Transverse colon (tissue), 4 donors: ENCODE results near the gene NUP98. TPM values are rescaled to one million over a fixed set of nuclear protein-coding genes. Genes with fewer than 3 reads are reported as not detected.

ENCODE experiments used
- DNase-seq: peaks from one replicate; pipeline ENCODE4 v3.0.0-alpha.2; 2019
- H3K27ac ChIP-seq, 4 donors: fragments of 200-600 bp; sonication (generic); 2 replicates each; pipeline ENCODE4 v1.5.1; 2016 to 2018; ENCODE audit warnings: inconsistent platforms in 4 of 4
- H3K27me3 ChIP-seq: fragments of 200-600 bp; sonication (generic); 2 replicates; pipeline ENCODE4 v1.5.1; 2017; ENCODE audit warnings: inconsistent platforms
- H3K36me3 ChIP-seq, 4 donors: fragments of 200-600 bp; sonication (generic); 2 replicates each; pipeline ENCODE4 v1.5.1; 2017 to 2019; ENCODE audit warnings: inconsistent platforms in 4 of 4
- H3K4me1 ChIP-seq, 4 donors: fragments of 200-600 bp; sonication (generic); 2 replicates each; pipeline ENCODE4 v1.5.1; 2017 to 2020; ENCODE audit warnings: inconsistent platforms in 4 of 4
- H3K4me3 ChIP-seq, 4 donors: fragments of 200-600 bp; sonication (generic); 1 replicate in 1 of 4; 2 replicates in 3 of 4; pipeline versions ENCODE4 v1.5.1 to v1.6.1; 2017 to 2019; ENCODE audit warnings: inconsistent platforms in 4 of 4
- H3K9me3 ChIP-seq, 2 donors: fragments of 200-600 bp; sonication (generic); 2 replicates each; pipeline ENCODE4 v1.5.1; 2017 to 2019; ENCODE audit warnings: inconsistent platforms in 2 of 2
- EP300 ChIP-seq: sonication (generic); formaldehyde crosslinking; IDR thresholded peaks from one replicate; pipeline ENCODE4 v1.6.1; 2017; ENCODE audit warnings: antibody characterized with exemption, low read depth
- POLR2A ChIP-seq: fragments of 450-650 bp; IDR thresholded peaks from one replicate; pipeline ENCODE4 v1.6.1; 2016; ENCODE audit warnings: antibody characterized with exemption, mild to moderate bottlenecking, moderate library complexity
- POLR2AphosphoS5 ChIP-seq, 3 donors: sonication (generic); formaldehyde crosslinking; IDR thresholded peaks; one replicate each; pipeline ENCODE4 v1.6.1; 2016; ENCODE audit warnings: antibody characterized with exemption in 3 of 3
- WGBS, 2 donors: methylation state at CpG; one replicate each; pipeline ENCODE4 v1.1.5; 2018; ENCODE audit warnings: low coverage in 1 of 2; 5-methylcytosine and 5-hydroxymethylcytosine counted together
- in situ Hi-C, 4 donors: fragments of 200-750 bp; cut with MboI; loops; one replicate each; pipeline versions ENCODE4 v1.15.0 to v1.15.1; 2017; ENCODE audit warnings: low sequenced_read_pairs in 3 of 4, low pct_ligation_motif_present in 1 of 4, low pct_unique_long_range_greater_than_20kb in 1 of 4
- intact Hi-C: fragments of 100-400 bp; cut with DNase I; formaldehyde crosslinking; loops from one replicate; pipeline ENCODE4 v1.15.1; 2023; ENCODE audit warnings: low total_unique reads
- total RNA-seq, 4 donors: library from RNA; depleted of rRNA; stranded (reverse); fragments of >200 nt; gene quantifications; one replicate each; pipeline ENCODE4 v1.1.0, GENCODE V29; 2016
- TF ChIP-seq, protein P1 (sequence below), 5 experiments: fragments of 200-600 bp in 3 of 5; fragments of 450-650 bp in 2 of 5; sonication (generic) in 3 of 5; IDR thresholded peaks; 1 replicate in 2 of 5; 2 replicates in 3 of 5; pipeline ENCODE4 v1.5.1; 2016 to 2017; ENCODE audit warnings: antibody characterized with exemption in 5 of 5, inconsistent platforms in 3 of 5, mild to moderate bottlenecking in 2 of 5, moderate library complexity in 1 of 5

NUP98 gene
- total RNA-seq, 4 donors from 2014 or later, result 37.0 to 103 (median 72.4) TPM

DNA sequence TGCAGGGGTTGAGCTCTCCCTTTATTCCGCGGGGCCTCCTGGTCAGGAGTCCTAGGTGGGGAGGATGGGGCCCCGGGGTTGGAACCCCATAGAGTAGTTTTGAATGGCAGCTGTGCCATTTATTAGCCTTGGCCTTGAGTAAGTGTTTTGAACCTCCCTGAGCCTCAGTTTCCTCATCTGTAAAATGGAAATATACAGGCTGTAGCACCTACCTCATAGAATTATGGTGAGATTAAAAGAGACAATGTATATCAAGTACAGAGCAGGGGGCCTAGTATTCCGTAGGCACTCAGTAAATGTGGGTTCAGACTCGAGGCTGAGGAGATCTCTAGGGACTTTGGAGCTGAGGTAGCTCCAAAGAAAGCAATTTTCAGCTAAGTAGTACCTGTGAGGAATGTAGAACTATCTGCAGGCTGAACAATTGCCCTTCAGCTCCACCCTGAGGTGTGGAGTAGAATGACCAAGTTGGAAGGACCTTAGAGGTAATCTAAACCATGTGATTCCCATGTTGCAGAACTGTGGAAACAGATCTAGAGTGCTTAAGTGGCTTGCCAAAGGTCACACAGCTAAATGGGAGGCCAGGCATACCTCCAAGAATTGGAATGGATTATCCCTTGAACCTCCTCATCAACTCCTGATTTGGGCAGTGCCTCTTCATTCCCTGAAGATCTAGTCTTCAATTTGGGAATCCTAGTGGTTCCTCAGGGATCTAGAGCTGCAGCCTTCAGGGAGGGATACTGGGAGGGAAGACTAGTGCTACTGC lies 11.7 kb upstream of the NUP98 start:
- DNase-seq, result peak; percentile 64
- Histone ChIP-seq H3K9me3 (no peaks in the 10 kb centered on the region), H3K36me3 (no peaks in the 10 kb centered on the region), H3K4me3 (peak overlapping the region; percentile 41 to 91 (median 66)), H3K27ac (peak overlapping the region; percentile 73 to 84 (median 81)), H3K27me3 (no peaks in the 10 kb centered on the region), H3K4me1 (peaks cover 0 to 13% (median 6%) of the 10 kb centered on the region in 4 donors)
- in situ Hi-C loops (no loop called here), intact Hi-C loops (loop anchor here (5.0 kb wide), 1 partner anchor 33 kb away; the partner anchor contains the start of gene RHOG)
- WGBS, 2 donors, result 19% methylated on average over 5 of the region's 5 CpGs; no CpG with 5 or more reads in 1 of the 2 donors
- TF ChIP-seq, protein P1, sequence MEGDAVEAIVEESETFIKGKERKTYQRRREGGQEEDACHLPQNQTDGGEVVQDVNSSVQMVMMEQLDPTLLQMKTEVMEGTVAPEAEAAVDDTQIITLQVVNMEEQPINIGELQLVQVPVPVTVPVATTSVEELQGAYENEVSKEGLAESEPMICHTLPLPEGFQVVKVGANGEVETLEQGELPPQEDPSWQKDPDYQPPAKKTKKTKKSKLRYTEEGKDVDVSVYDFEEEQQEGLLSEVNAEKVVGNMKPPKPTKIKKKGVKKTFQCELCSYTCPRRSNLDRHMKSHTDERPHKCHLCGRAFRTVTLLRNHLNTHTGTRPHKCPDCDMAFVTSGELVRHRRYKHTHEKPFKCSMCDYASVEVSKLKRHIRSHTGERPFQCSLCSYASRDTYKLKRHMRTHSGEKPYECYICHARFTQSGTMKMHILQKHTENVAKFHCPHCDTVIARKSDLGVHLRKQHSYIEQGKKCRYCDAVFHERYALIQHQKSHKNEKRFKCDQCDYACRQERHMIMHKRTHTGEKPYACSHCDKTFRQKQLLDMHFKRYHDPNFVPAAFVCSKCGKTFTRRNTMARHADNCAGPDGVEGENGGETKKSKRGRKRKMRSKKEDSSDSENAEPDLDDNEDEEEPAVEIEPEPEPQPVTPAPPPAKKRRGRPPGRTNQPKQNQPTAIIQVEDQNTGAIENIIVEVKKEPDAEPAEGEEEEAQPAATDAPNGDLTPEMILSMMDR (IDR thresholded peaks at IDR 0.05), result peak; percentile 24 to 60 (median 42)
- no peak for TF ChIP-seq EP300

DNA sequence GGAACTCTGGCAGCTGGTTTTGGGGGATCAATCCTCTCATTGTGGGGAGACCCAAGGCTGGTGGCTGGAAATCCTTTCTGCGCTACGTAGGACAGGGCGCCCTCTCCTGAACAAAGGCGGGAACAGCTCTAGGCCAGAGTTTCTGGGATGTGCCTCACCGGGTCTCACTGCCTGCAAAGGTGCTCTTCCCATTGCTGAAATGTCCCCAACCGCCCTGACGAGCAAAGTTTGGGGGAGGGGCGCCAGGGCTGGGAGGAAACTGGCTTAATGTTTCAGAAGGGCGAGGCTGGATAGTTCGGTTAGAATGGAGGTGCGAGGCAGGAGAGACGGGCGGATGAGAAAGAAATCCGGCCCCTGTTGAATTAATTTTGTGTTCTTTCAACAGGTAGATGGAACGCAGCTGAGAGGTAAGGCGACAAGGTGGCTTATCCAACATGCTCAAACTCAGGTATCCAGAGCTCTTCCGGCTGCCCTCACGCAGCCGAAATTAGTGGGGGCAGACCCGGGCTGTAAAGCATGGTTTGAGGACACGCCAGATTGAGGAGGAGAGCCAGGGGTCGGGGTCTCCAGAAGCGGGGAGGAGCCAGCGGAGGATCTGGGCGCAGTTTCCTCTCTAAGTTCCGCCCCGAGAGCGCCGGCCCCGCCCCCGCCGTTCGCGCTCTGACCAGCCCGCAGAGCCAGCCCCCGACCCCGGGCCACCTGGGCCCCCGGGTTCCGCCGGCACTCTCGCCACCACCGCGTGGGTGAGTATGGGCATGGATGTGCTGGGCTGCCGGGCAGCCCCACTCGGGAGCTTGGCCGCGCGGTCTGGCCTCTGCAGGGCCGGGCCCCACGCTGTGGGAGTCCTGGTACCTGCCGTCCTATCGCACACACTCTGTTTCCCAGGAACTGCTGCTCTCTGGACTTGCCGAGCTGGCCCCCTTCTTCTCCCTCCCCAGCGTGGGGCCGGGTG lies 10.8 kb upstream of the NUP98 start, which contains the start of gene PGAP2:
Gene PGAP2 (plus strand): TSS at position 652 of the 952 bp plus-strand sequence. CDS start 2,700 bp downstream, outside the sequence.
- intact Hi-C loops, result loop anchor here (5.0 kb wide), 1 partner anchor 34 kb away; the partner anchor contains the start of gene RHOG

DNA sequence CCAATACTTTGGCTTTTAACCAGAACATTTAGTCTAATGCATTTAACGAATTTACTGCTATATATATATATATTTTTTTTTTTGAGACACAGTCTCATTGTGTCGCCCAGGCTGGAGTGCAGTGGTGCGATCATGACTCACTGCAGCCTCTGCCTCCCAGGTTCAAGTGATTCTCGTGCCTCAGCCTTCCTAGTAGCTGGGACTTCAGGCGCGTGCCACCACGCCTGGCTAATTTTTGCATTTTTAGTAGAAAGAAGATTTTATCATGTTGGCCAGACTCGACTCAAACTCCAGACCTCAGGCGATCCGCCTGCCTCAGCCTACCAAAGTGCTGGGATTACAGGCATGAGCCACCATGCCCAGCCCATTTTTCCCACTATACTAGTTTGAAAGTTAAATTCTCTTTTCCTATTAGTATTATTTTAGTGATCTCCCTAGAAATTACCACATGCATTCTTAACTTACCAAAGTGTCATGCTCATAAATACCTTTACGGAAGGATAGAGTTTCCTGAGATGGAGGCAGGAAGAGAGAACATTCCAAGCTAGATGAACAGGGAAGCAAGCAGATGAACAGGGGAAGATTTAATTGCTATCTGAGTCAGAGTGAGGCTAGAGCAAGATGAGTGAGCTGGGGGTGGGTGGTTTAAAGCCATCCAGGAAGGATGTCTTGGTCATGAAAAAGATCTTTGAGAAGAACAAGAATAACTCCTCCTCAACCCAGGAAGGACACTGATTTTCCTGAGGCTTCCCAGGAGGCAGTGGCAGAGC lies 6.6 kb upstream of the NUP98 start:
- in situ Hi-C loops (no loop called here), intact Hi-C loops (no loop called here)
- Histone ChIP-seq H3K4me3 (no peak overlapping the region), H3K9me3 (no peaks in the 10 kb centered on the region), H3K27me3 (no peaks in the 10 kb centered on the region), H3K27ac (no peak overlapping the region), H3K4me1 (peaks cover 0 to 5% (median 5%) of the 10 kb centered on the region in 4 donors), H3K36me3 (no peaks in the 10 kb centered on the region)
- WGBS, 2 donors, result 83 to 91% methylated on average over 8 to 11 of the region's 11 CpGs
- no peak for DNase-seq
- TF ChIP-seq EP300 (no peak), POLR2AphosphoS5 (IDR thresholded peaks at IDR 0.05) (no peak), POLR2A (no peak)
- TF ChIP-seq, protein P1 (IDR thresholded peaks at IDR 0.05), result no peak

More for the DNA sequence above, 10.8 kb upstream of the NUP98 start, which contains the start of gene PGAP2:
- peaks cover 0 to 13% (median 6%) of the 10 kb centered on the region in 4 donors for H3K4me1 ChIP-seq
- peak; percentile 77 for DNase-seq
- 1 to 2% methylated on average over 7 to 55 of the region's 55 CpGs for WGBS, 2 donors
- in situ Hi-C loops, result no loop called here
- no peaks in the 10 kb centered on the region for H3K36me3 ChIP-seq
- H3K9me3 ChIP-seq, result no peaks in the 10 kb centered on the region
- no peaks in the 10 kb centered on the region for H3K27me3 ChIP-seq
- peak within 1 kb of the TSS; percentile 41 to 91 (median 66) for H3K4me3 ChIP-seq
- peak; percentile 11 for TF ChIP-seq POLR2A
- TF ChIP-seq, protein P1 (IDR thresholded peaks at IDR 0.05), result peak; percentile 63 to 72 (median 69)
- no peak for TF ChIP-seq POLR2AphosphoS5 (IDR thresholded peaks at IDR 0.05)
- no peak for TF ChIP-seq EP300
- peak within 1 kb of the TSS; percentile 73 to 84 (median 81) for H3K27ac ChIP-seq
